Smooth muscle cell (in vitro differentiated cells): Measurements from ENCODE around the gene ACSF3. TPM values are rescaled to one million over a fixed set of nuclear protein-coding genes. Genes with fewer than 3 reads are reported as not detected.

Experiments used
- DNase-seq: peaks from one replicate; lab custom pipeline; 2025; ENCODE audit not compliant: unreplicated experiment; lab: John Stamatoyannopoulos, UW
- H2AFZ ChIP-seq: fragments of 200-600 bp; sonication (generic); 2 replicates; pipeline ENCODE4 v1.6.0; 2016; ENCODE audit warnings: antibody characterized with exemption, low read depth, mild to moderate bottlenecking
- H3F3A ChIP-seq: fragments of 200-600 bp; sonication (generic); 2 replicates; pipeline ENCODE4 v1.6.0; 2017; ENCODE audit warnings: antibody characterized with exemption, low read depth
- H3K27ac ChIP-seq: fragments of 200-600 bp; sonication (generic); 2 replicates; pipeline ENCODE4 v1.5.1; 2016; ENCODE audit warnings: low read depth, mild to moderate bottlenecking
- H3K27me3 ChIP-seq: fragments of 200-600 bp; sonication (generic); 2 replicates; pipeline ENCODE4 v1.6.1; 2016; ENCODE audit warnings: low read depth, mild to moderate bottlenecking
- H3K36me3 ChIP-seq: fragments of 200-600 bp; sonication (generic); 2 replicates; pipeline ENCODE4 v1.5.1; 2016; ENCODE audit warnings: low read depth
- H3K4me1 ChIP-seq: fragments of 200-600 bp; sonication (generic); 2 replicates; pipeline ENCODE4 v1.5.1; 2016; ENCODE audit warnings: low read depth
- H3K4me2 ChIP-seq: fragments of 200-600 bp; sonication (generic); 2 replicates; pipeline ENCODE4 v1.6.0; 2016; ENCODE audit warnings: mild to moderate bottlenecking
- H3K4me3 ChIP-seq: fragments of 200-600 bp; sonication (generic); 2 replicates; pipeline ENCODE4 v1.5.1; 2016; ENCODE audit warnings: mild to moderate bottlenecking
- H3K79me2 ChIP-seq: fragments of 200-600 bp; sonication (generic); 2 replicates; pipeline ENCODE4 v1.6.0; 2016; ENCODE audit warnings: low read depth, mild to moderate bottlenecking
- H3K9ac ChIP-seq: fragments of 200-600 bp; sonication (generic); 2 replicates; pipeline ENCODE4 v1.6.0; 2016; ENCODE audit warnings: low read depth
- H3K9me3 ChIP-seq: fragments of 200-600 bp; sonication (generic); replicated peaks from 2 replicates; pipeline ENCODE4 v1.5.1; 2016; ENCODE audit warnings: low read depth
- H4K20me1 ChIP-seq: fragments of 200-600 bp; sonication (generic); 2 replicates; pipeline ENCODE4 v1.6.0; 2016; ENCODE audit warnings: low read depth
- CTCF ChIP-seq: fragments of 200-600 bp; sonication (generic); IDR thresholded peaks from 2 replicates; pipeline ENCODE4 v1.5.1; 2017; ENCODE audit warnings: borderline replicate concordance, mild to moderate bottlenecking, antibody characterized with exemption; ENCODE audit not compliant: insufficient read depth, poor library complexity, severe bottlenecking
- WGBS: methylation state at CpG from one replicate; pipeline ENCODE4 v1.1.7; 2016; ENCODE audit warnings: low lambda C conversion rate; 5-methylcytosine and 5-hydroxymethylcytosine counted together
- polyA plus RNA-seq: library from polyadenylated mRNA; unstranded; fragments of >200 nt; fragmentation: Nextera tagmentation; extraction: Ambion mirVana; gene quantifications from 2 replicates; pipeline ENCODE4 v1.2.1, GENCODE V29; 2016
- total RNA-seq: library from RNA; depleted of rRNA; stranded (reverse); fragments of >200 nt; gene quantifications from 2 replicates; pipeline ENCODE4 v1.2.3, GENCODE V29; 2014

The ACSF3 gene
- total and polyA plus RNA-seq, 2 experiments from 2014 or later: 13.6 to 15.1 TPM

GRCh38 chr16:89099905-89100304, 6.3 kb downstream of the ACSF3 start:
- H3F3A ChIP-seq: no peaks in the 10 kb centered on the region
- peaks cover 22% of the 10 kb centered on the region for H3K79me2 ChIP-seq
- no peak overlapping the region for H2AFZ ChIP-seq
- H3K27ac ChIP-seq: no peak overlapping the region
- 85% methylated on average over 11 of the region's 11 CpGs for WGBS
- H4K20me1 ChIP-seq: peaks cover 40% of the 10 kb centered on the region
- no peak overlapping the region for H3K9ac ChIP-seq
- no peak for DNase-seq
- H3K27me3 ChIP-seq: no peaks in the 10 kb centered on the region
- no peak overlapping the region for H3K4me2 ChIP-seq
- H3K4me1 ChIP-seq: peaks cover 1% of the 10 kb centered on the region
- H3K9me3 ChIP-seq: no peaks in the 10 kb centered on the region
- H3K36me3 ChIP-seq: no peaks in the 10 kb centered on the region
- TF ChIP-seq CTCF: no peak
- H3K4me3 ChIP-seq: no peak overlapping the region

GRCh38 chr16:89100601-89101302, 7.1 kb downstream of the ACSF3 start:
- Histone ChIP-seq H3K36me3 (no peaks in the 10 kb centered on the region), H3F3A (no peaks in the 10 kb centered on the region), H3K4me2 (no peak overlapping the region), H3K4me1 (no peaks in the 10 kb centered on the region), H4K20me1 (peaks cover 40% of the 10 kb centered on the region), H2AFZ (no peak overlapping the region), H3K4me3 (no peak overlapping the region), H3K27ac (no peak overlapping the region), H3K9ac (no peak overlapping the region), H3K27me3 (no peaks in the 10 kb centered on the region), H3K79me2 (peaks cover 15% of the 10 kb centered on the region), H3K9me3 (no peaks in the 10 kb centered on the region)
- WGBS: 90% methylated on average over 41 of the region's 42 CpGs
- DNase-seq: no peak
- TF ChIP-seq CTCF: no peak

GRCh38 chr16:89101303-89102040, 7.8 kb downstream of the ACSF3 start:
- Histone ChIP-seq H3K4me1 (no peaks in the 10 kb centered on the region), H3K79me2 (peaks cover 11% of the 10 kb centered on the region), H3K9ac (no peak overlapping the region), H3K36me3 (no peaks in the 10 kb centered on the region), H3K27ac (no peak overlapping the region), H3F3A (no peaks in the 10 kb centered on the region), H3K27me3 (no peaks in the 10 kb centered on the region), H3K4me2 (no peak overlapping the region), H3K4me3 (no peak overlapping the region), H3K9me3 (no peaks in the 10 kb centered on the region), H2AFZ (no peak overlapping the region), H4K20me1 (peaks cover 40% of the 10 kb centered on the region)
- no peak for TF ChIP-seq CTCF
- WGBS: 94% methylated on average over 37 of the region's 37 CpGs
- DNase-seq: no peak
